DLD1 (cell line): ENCODE results near the gene HDGF.

Source experiments
- in situ Hi-C: cut with HindIII; loops from 2 replicates; pipeline ENCODE4 v1.10.0; 2017; ENCODE audit warnings: low sequenced_read_pairs

HDGF gene

DNA sequence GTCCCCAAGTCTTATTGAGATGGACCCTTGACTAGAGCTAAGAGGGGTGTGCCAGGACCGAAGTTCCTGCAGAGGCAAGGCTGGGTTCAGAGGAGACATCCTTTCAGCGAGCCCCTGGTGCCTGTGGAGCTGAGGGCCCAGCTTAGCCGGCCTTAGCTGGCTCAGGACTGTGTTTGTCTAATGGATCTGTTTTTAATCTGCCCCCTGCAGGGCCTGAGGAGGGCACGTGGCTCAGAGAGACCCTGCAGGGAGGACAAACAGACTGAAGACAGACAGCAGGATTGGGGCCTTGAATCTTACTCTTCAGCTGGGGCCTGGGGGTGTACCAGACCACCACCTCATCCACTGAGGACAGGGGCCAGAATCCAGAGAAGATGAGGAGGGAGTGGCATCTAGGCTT lies 47.7 kb downstream of the HDGF start:
- in situ Hi-C loops = no loop called here

DNA sequence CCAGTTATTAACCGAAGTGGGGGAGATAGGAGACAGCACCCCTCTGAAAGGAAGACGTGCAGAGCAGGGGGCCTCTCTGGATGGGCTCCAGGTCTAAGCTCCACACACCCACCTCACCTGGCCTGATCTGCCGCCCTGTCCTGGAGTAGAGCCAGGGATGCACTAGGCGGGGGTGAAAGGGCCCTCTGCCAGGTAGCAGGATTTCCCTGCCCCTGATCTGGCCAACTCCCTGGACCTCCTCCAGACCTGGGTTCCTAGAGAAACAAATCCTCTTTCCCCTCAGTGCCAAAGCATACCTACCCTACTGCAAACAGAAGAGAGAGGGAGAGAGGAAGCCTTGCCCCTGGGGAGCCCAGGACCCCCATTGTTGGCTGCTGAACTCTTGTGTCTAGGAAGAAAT lies 48.1 kb downstream of the HDGF start:
- in situ Hi-C loops = no loop called here

DNA sequence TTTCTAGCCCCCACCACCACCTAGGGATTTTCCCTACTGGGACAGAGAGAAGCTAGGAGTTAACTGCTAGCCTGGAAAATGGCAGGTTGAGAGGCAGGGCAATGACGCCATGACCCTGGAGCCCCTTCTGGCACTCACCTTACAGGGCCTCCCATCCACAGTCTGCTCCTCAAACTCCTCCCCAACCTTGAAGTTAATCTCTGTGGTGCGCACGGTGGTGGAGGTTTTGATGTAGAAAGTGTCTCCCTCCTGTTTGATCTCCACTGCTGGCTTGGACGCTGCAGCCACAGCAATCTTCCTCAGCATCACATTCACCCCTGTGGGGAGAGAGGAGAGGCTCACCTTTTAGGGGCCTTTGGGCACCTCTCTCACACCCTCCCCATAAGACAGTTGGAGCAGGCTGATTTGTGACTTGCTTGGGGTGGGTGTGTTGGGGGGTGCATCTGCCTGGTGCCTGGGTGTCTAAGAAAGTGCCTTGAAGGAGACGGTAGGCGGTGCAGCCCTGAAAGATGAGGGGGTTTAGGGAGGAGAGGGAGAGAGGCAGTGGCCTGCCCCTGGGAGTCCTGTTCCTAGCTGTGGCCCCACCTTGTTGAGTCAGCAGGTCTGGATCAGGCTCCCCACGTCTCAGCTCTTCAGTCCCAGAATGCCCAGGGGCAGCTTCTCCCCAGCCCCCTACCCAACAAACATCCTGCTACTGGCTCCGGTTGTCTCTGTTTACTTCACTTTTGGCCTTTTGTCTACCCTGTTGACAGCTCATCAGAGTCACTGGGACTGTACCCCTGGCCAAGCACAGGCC lies 50.5 kb downstream of the HDGF start:
- in situ Hi-C loops = no loop called here

DNA sequence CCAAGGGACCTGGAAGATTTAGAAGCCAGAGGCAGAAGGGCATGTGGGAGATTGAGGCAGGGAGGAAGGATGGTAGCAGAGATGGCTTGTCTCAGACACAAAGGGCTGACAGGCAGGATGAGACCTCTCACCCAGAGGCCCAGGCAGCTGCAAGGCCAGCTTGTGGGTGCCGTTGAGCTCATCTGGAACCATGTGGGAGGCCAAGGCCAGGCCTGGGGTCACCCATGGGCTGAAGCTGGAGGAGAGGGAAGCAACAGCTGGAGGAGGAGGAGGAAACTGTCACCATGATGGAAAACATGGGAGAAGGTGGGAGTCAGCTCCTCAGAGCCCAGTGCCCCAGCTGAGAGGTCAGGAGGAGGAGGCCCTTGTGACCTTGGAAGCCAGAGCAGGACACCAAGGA lies 52.5 kb downstream of the HDGF start:
- in situ Hi-C loops = no loop called here

DNA sequence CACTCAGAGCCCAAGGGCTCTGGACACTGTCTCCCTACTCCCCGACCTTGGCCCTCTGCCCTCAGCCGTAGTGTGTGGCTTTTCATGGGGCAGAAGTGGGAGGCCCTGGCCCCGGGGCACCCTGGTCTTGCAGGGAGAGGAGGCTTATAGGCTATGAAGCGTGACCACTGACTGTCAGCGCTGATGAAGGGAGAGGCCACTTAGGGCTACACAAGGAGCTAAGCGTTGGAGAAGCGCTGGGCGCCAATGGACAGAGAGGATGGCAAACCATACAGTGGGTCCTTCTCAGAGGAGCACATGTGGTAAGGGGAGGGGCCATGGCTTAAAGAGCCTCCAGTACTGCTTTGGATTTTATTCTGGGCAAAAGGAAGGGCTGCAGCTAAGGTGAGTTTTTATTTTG lies 54.0 kb downstream of the HDGF start:
- in situ Hi-C loops = no loop called here

DNA sequence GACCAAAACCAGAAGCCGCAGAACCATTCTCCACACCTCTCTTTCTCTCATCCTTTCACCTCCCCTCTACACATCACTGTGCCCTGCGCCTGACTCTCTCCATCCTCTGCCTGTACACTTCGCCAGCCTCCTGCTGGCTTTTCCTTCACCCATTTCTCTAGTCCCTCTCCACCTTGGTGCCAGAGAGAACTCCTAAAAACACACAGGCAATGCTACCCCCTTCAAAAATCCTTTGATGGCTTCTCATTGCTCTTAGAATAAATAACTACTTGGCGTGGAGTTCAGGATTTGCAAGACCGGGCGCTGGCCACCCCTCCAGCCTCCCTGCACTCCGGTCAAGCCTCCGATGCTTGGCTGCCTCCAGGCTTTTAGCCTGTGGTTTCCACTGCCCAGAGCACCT lies 54.7 kb downstream of the HDGF start:
- in situ Hi-C loops = no loop called here

DNA sequence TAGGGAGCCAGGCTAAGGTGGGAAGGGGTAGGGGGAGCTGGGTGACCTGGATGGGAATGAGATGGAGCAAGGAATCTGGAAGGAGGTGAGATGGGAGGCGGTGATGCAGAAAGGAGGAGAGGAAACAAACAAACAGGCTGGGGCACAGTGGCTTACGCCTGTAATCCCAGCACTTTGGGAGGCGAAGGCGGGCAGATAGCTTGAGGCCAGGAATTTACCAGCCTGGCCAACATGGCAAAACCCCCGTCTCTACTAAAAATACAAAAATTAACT lies 56.8 kb downstream of the HDGF start:
- in situ Hi-C loops = no loop called here

DNA sequence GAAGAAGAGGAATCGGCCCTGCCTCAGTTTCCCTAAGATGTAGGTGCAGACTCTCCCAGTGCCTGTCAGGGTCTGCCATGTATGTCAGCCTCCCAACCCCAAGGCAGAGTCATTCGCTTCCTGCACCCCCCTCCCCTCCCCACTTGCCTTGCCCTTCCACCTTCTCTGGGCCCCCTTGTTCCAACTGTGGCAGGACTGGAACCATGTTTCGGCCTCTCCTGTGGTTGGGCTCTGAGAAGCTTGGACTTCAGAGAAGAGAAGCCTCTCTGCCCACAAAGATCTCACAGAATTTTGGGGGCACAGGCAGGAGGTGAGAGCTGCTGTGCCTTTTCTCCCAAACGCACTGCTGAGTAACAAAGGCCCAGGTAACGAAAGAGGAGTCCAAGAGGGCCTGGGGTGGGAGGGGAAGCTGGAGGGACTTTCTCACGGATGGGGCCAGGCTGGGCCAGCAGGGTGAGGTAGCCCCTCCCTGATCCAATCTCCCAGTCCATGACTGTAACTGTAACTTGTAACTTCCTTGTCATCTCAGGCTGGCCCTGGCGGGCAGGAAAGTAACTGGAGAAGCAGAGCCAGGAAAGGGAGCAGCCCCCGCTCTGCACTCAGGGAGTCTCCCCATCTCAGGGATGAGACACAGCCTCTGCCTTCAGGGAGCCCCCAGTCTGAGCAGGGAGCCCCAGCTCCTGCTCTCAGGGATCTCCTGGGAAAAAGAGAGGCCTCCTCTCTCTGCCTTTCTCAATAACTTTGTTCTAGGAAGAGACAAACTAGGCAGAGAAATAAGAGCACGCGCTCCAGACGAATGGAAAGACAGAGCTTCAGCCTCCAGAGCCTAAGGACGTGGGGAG lies 57.4 kb downstream of the HDGF start:
- in situ Hi-C loops = no loop called here

DNA sequence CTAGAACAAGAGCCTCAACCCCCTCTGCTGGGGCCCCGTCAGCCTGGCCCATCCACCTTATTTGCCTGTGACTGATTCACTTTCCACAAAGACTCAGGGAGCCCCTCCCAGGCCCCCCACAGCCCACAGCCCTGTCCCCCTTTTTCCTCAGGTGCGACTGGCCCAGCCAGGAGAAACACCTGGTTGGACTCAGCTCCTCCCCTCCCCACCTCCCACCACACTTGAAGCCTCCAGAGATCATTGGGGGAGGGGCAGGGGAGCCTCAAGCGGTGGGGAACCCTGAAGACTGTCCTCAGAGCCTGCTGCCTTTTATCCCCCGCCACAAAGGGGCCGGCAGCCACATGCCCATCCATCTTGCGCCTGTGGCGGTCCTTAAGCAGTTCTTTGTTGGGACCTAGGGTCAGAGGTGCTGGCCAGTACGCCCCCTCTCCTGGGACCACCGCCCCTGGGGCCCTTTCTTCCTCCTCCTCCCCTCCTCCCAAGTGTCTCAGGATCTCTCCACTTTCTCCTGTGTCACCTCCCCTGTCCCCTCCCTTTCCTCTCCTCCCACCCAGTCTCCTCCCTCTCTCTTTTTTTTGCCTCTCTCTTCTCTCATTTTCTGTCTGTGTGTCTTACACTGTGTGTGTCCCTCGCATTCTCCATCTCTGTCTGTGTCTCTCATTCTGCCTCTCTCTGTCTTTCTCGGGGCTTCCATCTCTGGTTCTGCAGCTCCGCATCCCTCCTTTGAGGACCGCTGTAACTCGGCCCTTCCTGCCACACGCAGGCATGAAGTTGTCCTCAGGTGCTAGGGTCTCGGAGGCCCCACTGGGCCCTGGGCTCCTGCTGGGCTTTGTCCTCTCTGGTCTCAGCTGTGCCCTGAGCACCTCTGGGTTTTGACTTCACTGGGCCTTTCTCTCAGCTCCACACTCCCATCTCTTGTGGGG lies 58.3 kb downstream of the HDGF start:
- in situ Hi-C loops = no loop called here

DNA sequence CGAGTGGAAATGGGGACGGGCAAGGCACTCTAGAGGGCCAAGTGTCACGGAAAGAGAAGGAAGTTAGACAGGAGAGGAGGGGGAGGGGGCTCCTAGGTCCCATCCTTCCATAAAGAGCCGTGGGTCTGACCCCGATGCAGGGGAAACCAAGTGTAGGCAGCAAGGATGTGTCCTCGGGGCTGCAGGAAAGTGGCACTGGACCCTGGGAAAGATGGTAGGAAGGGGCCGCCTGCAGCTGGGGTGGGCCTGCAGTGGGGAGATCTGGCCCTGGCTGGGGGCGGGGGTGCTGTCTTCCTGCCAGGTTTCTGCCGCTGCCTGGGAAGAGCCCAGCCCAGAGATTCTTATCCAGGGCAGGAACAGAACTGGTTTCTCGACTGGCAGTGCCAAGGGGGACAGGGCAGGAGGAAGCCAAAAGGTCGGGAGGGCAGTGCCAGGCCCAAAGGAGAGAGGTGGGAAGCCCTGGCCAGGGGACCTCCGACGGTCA lies 59.0 kb downstream of the HDGF start:
- in situ Hi-C loops = no loop called here
